Esophagus mucosa (tissue), 1 donor: ENCODE measurements around the gene HARS2. TPM values are rescaled to one million over a fixed set of nuclear protein-coding genes. Genes with fewer than 3 reads are reported as not detected.
A peak's percentile ranks its signal among the peaks of the same experiment; 100 is the strongest.
"Not testable (repeated sequence)": the region's sequence is repeated elsewhere in the genome, so short reads cannot be mapped to it uniquely, and the experiment has no call there.

Experiments used
- ATAC-seq: fragments of 200-7000 bp; cut with Tn5 transposase; one replicate; pipeline ENCODE4 v1.9.1; 2020
- total RNA-seq: library from RNA; stranded (reverse); gene quantifications from one replicate; pipeline ENCODE4 v1.2.4, GENCODE V29; 2023
- donor health status: DM: yes; HTN: yes; CAD: no.

Gene HARS2, protein sequence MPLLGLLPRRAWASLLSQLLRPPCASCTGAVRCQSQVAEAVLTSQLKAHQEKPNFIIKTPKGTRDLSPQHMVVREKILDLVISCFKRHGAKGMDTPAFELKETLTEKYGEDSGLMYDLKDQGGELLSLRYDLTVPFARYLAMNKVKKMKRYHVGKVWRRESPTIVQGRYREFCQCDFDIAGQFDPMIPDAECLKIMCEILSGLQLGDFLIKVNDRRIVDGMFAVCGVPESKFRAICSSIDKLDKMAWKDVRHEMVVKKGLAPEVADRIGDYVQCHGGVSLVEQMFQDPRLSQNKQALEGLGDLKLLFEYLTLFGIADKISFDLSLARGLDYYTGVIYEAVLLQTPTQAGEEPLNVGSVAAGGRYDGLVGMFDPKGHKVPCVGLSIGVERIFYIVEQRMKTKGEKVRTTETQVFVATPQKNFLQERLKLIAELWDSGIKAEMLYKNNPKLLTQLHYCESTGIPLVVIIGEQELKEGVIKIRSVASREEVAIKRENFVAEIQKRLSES
- 14.0 TPM for total RNA-seq

DNA sequence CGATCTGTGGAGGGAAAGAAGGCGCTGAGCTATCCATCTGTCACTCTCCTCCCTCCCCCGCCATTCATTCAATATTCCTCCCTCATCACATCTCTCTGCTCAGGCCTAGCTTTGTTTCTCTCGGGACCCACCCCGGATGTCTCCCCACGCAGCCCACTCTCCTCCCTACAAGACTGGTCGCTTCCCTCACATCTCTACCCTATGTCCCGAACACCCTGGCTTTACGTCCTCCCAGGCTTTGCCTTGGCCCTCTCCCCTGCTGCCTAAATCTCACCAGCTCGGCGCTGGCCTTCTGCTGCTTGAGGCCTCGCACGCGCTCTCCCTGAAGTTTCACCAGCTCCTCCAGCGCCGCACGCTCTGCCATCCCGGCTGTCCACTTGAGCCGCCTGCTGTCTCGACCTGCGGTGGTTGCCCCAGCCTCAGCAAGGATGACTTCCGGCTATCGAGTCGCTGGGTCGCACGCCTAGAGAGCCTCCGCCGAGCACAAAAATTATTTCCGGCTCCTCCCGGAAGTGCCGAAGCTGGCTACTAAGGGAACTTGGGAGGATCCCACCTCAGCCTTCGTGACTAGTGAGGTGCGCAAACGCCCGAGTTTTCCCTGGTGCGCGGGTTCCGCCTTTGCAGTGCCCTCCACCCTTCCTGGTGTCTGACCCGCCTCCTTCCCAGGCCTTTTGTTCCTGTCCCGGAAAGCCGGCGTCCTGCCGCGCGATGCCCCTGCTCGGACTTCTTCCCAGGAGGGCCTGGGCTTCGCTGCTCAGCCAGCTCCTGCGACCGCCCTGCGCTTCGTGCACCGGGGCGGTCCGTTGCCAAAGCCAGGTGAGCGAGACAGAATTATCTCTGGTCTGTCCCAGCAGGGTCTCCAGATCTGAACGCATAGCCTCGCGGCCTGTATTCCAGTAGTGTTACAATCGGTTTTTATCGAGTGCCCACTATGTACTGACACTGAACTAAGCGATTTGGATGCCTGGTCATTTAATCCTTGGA, at the start of gene HARS2, which contains the start of gene HARS1:
Gene HARS2 (plus strand): TSS at position 515 of the 984 bp plus-strand sequence. CDS start 194 bp downstream, at position 709.
Gene HARS1 (minus strand): TSS at position 430 of the 984 bp plus-strand sequence. CDS start 66 bp downstream, at position 364.
- ATAC-seq = peak; percentile 97

DNA sequence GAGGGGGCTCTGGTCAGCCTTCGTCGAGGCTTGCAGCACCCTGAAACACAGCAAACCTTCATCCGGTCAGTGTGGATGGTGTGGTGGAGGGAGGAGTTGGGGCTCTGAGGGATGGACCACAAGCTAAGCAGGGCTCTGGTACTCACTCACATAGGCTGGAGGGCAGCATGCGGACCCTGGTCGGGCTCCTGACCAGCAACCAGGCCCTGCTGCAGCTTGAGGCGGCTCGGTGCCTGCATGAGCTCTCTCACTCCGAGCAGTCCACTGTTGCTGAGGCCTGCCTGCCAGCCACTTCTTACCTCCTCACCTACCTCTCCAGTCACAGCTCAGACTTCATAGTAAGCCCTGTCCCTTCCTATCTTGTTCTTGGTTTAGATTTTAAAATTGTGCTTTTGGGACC, 49.5 kb upstream of the HARS2 start:
- no peak for ATAC-seq

DNA sequence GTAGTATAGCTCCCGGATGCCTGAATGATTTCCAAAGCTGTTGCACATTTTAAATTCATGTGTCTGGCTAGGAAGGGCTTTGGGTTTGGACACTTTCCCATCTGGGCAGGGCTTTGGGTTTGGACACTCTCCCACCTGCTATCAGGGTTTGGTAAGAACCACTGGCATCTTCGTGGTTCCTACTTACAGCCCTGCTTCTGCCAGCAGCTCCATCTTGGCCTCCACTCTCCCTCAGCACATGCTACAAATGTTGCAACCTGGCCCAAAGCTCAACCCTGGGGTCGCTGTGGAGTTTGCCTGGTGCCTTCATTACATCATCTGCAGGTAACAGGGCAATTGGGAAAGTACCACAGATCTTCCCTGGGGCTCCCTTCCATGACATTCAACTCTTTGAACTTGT, 48.5 kb upstream of the HARS2 start:
- ATAC-seq = no peak

DNA sequence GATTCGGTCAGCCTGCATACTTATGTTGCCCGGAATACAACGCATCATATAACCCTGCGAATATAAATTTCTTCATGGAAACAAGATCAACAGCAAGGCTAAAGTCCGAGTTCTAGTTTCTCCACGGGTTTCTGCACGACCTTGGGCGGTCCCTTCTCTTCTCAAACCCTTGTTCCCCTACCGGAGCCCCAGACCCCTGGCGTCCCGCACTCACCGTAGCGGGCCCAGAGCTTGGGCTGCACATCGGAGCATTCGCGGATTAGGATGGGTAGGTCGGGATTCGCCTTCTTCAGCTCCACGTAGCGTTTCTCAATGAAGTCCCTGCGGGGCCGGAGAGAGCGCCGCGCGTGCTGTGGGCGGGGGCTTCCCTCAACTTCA, 44.2 kb upstream of the HARS2 start:
- ATAC-seq = peak; percentile 18

DNA sequence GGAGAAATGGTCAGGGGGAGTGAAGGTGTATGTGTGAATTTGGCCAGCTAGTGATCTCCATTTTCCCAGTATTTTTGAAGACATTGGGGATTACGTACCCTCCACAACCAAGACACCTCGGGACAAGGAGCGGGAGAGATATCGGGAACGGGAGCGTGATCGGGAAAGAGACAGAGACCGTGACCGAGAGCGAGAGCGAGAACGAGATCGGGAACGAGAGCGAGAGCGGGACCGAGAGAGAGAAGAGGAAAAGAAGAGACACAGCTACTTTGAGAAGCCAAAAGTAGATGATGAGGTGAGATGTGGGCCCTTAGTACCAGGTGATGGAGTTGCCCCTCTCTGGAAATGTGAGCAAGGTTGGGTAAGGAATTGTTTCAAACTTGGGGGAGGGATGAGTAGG, 32.4 kb upstream of the HARS2 start:
- no peak for ATAC-seq

DNA sequence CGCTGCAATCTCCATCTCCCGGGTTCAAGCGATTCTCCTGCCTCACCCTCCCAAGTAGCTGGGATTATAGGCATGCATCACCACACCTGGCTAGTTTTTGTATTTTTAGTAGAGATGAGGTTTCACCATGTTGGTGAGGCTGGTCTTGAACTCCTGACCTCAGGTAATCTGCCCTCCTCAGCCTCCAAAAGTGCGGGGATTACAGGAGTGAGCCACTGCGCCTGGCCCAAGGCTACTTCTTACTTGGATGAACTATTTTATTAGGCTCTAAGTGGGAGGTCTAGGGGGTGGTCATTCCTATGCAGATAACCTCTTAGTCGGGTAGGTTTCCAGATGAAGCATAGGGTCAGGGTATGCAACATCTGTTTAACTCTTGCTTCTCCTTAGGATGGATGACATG, 30.9 kb upstream of the HARS2 start:
- ATAC-seq = not testable (repeated sequence)

DNA sequence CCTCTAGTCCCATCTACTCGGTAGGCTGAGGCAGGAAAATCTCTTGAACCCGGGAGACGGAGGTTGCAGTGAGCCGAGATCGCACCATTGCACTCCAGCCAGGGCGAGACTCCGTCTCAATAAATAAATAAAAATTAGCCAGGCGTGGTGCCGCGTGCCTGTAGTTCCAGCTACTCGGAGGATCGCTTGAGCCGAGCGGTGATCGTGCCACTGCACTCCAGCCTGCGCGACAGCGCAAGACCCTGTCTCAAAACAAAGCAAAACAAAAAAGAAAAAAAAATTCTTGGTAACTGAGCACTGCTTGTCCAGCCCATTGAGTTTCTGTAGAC, 27.3 kb upstream of the HARS2 start:
- ATAC-seq = peak; percentile 6

GRCh38 chr5:140664359-140665119, 26.7 kb upstream of the HARS2 start, which contains the start of gene WDR55:
WDR55 (plus strand) TSS chr5:140664904; CDS start chr5:140664913, 9 bp downstream.
- ATAC-seq = peak; percentile 98

DNA sequence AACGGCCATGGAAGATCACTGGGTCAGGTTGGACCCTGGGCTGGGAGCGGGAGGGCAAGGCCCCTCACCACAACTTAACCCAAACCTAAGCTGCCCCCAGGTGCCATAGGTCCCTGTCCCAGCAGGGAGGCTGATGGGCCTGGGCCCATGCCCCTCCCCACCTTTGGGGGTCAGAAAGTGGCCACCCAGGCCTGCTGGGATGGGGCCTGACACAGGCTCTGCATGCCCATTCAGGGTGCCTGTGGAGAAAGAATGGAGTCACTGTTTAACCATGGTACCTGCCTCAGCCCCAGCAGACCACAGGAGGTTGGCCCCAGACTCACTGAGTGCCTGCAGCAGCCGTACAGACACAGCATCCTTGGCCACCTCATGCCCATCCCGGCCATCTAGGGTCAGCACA, 20.2 kb upstream of the HARS2 start:
- ATAC-seq = peak; percentile 5

DNA sequence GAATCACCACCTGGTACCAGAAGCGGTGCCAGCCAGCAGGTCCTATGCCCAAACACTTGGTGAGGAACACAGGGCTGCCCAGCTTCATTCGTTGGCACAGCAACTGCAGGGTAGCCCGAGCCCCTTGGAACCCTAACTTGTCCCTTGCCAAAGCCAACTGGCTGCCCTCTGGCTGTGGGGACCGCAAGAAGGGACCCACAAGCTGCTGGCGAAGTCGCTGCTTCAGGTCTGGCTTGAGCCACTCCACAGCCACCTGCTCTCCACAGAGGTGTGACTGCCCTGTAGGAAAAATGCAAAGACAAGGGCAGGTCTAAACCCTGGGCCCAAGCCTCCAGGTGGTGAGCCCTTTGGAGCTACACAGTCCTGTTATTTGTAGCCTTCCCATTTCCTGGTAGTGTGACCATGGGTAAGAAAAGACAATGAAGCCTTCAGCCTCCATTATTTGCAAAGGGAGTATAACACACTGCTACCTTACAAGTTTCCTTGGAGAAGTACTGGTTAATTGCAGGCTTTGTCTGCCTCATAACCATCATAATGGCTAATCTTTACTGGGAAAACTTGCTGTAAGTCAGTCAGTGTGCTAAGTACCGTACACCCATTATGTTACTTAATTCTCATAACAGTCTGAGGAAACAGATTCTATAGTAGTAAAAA, 19.7 kb upstream of the HARS2 start:
- no peak for ATAC-seq

GRCh38 chr5:140672455-140673186, 18.6 kb upstream of the HARS2 start:
- peak; percentile 24 for ATAC-seq

- ATAC-seq = no peak
Measured at GRCh38 chr5:140673187-140673976, 17.9 kb upstream of the HARS2 start, which contains the start of gene DND1. DND1 (minus strand) TSS chr5:140673576; CDS start chr5:140673542, 34 bp downstream.

DNA sequence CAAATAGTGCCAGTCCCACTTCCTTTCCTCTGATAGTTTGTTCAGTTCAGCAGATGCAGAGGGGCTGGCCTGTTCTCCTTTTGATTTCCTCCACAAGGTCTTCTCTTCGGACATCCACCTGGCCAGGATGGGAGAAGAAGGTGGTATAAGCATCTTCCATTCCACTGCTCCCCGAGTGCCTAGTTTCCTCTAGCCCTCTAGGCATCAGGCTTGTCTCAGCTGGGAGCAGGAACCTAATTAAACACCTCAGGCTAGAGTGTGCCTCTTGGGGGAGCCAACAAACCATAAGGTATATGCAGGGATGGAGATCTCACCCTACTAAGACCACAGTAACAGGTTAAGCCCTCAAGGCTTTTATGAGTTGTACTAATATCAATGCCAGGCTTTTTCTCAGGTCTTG, 17.0 kb upstream of the HARS2 start:
- no peak for ATAC-seq

DNA sequence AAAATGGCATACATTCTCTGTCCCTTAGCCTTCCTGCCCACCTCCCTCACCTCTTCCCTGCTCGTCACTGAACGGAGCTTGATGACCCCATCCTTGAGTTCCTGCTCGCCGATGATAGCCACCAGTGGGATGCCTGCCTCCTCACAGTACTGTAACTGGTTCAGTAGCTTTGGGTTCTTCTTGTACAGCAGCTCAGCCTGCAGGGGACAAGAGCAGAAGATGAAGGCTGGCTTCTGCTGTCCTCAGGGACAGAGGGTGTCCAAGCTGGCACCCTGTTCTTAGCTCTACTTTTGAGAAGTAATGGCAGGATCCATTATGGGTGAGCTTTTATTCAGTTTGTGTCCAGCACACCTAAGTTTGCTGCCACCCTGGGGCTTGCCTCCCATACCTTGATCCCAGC, 16.6 kb upstream of the HARS2 start:
- ATAC-seq = no peak

- no peak for ATAC-seq
Measured at GRCh38 chr5:140677947-140678346, 13.3 kb upstream of the HARS2 start.

GRCh38 chr5:140678993-140679392, 12.3 kb upstream of the HARS2 start:
- no peak for ATAC-seq

DNA sequence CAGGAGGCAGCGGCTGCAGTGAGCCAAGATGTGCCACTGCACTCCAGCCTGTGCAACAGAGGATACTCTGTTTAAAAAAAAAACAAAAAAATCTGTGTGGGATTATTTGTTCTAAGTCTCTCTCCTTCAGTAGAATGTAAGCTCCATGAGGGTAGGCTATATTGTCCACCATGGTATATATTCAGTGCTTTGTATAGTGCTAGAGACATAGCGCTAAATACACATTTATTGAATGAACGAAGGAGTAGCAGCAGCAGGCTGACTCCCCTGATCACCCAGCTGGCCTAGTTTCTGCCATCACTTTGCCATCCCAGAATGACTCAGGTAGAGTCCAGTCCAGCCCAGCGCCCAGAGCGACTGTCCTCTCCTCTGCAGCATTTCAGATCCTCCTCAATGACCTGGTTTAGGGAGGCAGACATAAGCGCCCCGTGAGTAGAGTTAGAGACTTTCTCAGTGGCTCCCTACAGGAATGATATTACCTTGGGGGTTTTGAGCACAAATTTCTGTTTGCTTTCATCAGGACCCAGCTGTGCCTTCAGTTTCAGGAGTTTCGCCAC, 801 bp upstream of the HARS2 start:
- ATAC-seq = peak; percentile 3

DNA sequence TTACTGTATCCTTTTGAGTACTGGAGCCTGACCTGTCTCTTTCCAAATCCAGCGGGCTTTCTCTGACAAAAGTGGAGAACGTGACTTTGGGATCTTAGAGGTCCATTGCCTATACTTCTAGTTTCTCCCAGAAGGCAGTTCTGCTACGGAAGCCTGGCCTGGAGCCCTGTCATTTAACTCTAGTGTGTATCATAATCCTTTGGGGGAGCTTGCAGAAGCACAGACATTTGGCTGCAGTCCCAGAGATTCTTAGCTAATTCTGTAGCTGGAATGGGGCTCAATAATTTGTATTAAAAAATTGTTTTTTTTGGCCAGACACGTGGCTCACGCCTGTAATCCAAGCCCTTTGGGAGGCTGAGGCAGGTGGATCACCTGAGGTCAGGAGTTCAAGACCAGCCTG, 3.0 kb downstream of the HARS2 start:
- ATAC-seq = no peak

DNA sequence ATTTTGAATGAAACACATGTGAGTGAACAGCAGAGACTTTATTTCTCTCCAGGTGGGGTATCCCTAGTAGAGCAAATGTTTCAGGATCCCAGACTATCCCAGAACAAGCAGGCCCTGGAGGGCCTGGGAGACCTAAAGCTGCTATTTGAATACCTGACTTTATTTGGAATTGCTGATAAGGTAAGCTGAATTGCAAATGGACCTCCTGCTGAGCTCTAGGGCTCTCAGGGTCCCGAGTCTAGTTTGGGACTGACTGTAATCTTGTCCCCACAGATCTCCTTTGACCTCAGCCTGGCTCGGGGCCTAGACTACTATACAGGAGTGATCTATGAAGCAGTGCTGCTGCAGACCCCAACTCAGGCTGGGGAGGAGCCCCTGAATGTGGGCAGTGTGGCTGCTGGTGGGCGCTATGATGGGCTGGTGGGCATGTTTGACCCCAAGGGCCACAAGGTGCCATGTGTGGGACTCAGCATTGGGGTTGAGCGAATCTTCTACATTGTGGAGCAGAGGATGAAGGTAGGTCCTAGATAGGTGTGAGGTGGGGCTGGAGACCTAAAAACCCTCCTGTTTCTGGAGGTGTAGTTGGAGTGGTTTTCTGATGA, 5.7 kb downstream of the HARS2 start:
- no peak for ATAC-seq
